NCI-H2081 treated with DMSO at 0.1 percent for 48 hours (cell line): ENCODE measurements around the gene ITIH1.
"Not testable (repeated sequence)": the region's sequence is repeated elsewhere in the genome, so short reads cannot be mapped to it uniquely, and the experiment has no call there.

Experiments used
- DNase-seq: peaks from one replicate; lab custom pipeline; 2025; lab: John Stamatoyannopoulos, UW

The ITIH1 gene

DNA sequence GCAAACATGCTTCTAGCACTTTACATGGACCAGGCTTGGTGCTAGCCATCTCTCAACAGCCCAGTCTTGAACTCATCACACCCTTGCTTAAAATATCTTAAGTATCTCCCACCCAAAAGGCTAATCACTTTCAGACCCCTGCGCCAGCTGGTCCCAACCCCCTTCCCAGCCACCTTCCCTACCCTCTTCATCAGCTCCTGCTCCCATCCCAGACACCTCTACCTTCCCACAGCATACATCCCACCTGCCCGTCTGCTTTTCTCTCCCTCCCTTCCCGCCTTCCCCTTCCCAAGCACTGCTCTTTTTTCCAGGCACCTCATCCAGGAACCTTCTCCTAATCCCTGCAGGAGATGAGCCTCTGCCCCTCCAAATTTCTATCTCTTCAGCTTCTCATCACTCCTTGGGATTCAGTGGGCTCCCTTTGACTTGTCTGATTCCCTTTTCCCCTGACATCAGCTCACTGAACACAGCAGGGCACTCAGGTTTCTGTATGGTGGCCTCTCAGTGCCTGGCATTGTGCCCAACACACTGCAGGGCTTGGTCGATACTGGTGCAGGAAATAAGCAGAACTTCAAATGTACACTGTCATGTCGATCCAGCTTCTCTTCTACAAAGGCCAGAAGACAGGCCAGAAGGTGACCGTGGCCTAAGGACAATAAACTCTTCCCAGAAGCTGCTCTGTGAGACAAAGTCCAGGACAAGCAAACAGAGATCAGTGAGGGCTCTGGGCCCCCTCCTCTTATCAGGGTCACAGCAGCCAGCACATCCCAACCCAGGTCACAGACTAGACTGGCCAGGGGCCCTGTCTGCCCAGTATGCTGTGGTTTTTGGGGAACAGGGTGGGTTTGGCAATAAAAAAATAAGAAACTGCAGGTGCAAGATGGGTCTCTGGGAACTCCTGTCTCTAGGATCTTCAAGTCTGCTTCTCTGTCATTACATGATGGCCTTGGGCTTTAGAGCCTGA is 2.2 kb upstream of the ITIH1 start:
- DNase-seq: no peak

- no peak for DNase-seq
Measured at GRCh38 chr3:52775877-52776276, 1.5 kb upstream of the ITIH1 start.

GRCh38 chr3:52776486-52776885 is 913 bp upstream of the ITIH1 start:
- not testable (repeated sequence) for DNase-seq

DNA sequence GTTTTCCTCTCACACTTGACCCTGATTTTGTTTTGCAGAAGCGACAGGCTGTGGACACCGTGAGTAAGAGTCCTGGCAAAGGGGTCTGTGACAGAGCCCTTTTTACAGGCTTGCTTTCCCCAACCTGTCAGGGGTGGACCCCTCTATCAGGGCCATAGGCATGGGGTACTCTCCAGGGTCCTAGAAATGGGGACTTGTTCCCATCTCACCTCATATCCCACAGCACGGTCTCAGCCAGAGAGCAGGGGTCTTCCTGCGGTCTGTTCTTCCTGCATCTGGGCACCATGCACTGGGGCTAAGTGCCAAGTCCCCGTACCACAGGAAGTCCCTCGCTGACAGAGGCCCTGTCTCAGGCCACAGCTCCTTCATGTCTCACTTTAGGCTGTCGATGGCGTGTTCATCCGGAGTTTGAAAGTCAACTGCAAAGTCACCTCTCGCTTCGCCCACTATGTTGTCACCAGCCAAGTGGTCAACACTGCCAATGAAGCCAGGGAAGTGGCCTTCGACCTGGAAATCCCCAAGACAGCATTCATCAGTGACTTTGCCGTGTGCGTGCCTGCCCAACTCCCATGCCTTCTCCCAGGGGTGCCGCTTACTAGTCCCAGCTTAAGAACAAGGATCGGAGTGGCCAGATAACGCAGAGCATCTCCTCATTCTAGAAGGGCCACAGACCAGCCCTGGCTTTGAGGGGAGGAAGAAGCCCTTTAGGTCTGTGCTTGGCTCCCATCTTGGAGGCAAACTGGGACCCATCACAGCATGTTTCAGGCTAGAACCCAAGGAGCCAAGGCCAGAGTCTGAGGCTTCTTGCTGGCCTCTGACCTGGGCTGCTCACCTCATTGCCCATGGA is 783 bp downstream of the ITIH1 start:
- no peak for DNase-seq

DNA sequence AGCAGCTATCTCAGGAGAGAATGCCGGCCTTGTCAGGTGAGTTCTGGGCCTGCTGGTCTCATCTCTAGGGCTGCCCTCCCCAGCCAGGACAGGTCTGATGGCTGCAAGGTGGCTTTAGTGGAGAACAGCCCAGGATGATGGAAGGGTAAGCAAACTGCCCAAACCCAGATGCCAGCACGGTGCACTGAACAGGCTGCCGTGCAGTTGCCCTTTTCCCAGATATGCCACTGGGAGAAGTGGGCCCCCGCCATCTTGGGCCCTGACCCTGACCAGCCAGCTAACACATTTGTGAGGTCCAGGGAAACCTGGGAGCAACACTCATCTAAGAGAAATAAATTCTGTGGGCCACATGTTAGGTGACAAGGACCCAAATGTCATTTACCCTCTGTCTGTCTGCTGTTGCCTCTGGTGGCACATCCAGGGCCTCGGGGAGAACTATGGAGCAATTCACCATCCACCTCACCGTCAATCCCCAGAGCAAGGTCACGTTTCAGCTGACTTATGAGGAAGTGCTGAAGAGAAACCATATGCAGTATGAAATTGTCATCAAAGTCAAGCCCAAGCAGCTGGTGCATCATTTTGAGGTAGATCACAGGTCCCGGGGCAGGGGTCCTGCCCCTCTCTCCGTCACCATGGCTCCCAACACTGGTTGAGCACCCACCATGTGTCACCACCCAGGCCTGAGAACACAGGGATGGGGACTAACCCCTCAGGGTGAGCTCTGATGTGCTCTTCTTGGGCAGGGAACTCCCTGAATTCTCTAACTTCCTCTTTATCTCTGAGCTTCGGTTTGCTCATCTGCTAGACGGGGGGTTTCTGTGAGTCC is 1.8 kb downstream of the ITIH1 start:
- no peak for DNase-seq

DNA sequence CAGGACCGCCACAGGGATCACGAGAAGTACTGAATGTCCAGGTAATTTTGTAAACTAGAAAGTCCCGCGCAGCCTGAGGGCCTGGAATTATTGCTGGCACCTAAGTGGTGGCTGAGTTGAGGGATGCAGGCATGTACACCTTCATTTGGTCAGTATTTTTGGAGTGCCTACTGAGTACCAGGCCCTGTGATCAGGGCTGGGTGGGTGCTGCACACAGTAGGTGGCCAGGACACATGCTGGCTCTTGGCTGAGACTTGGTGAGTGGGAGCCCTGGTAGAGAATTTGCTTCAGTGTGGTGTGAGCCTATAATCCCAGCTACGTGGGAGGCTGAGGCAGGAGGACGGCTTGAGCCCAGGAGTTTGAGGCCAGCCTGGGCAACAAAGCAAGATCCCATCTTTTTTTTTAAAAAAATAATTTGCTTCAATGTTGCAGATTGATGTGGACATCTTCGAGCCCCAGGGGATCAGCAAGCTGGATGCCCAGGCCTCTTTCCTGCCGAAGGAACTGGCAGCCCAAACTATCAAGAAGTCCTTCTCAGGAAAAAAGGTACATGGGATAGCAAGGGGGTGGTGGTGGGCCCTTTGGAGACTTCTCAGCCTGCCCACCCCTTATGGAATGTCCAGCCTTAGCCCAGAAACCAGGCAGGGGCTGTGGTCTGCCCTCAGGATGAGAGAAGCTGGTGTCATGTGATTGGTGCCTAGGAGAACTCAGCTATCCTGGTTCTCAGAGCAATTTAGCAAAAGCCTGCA is 2.6 kb downstream of the ITIH1 start:
- no peak for DNase-seq

DNA sequence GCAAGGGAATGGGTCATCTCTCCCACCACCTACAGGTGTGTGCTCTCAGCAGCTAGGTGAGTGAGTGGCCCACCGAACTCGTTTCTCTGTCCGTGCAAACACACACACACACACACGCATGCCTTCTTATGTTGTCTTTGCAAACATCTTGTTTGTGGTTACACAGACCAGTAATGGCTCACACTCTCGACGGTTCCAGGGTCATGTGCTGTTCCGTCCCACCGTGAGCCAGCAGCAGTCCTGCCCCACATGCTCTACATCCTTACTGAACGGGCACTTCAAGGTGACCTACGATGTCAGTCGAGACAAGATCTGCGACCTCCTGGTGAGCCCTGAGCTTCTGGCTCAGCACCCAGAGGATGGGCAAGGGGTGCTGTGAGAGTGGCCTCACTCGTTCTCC is 4.3 kb downstream of the ITIH1 start:
- DNase-seq: no peak

DNA sequence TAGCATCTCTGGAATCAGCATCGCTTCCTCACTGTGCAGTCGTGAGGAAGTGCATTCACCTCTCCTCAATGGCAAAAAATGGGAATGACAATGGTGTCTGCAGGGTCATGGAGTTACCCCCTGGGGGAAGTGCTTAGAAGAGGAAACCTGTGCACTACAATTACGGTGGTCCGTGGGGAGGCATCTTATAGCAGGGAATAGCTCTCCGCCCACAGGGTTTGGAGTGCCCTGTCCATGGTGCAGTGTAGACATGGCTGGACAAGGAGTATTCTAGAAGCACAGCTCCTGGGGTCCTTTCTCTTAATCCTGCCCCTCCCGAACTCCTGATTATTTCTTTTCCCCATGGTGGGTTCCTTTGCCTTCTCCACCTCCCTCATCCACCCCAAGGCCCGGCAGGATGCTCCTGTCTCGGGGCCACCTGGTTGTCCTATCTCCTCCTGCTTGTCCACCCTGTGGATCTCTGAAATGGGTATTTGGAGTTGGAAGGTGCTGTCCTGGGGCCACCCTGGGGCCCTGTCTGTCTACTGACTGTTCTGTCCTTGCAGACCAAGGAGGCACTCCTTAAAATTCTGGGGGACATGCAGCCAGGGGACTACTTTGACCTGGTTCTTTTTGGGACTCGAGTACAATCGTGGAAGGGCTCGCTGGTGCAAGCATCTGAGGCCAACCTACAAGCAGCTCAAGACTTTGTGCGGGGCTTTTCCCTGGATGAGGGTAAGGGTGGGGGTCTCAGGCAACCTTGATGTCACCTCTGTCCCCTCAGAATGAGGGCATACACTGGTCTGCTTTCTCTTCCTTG is 5.2 kb downstream of the ITIH1 start:
- no peak for DNase-seq

DNA sequence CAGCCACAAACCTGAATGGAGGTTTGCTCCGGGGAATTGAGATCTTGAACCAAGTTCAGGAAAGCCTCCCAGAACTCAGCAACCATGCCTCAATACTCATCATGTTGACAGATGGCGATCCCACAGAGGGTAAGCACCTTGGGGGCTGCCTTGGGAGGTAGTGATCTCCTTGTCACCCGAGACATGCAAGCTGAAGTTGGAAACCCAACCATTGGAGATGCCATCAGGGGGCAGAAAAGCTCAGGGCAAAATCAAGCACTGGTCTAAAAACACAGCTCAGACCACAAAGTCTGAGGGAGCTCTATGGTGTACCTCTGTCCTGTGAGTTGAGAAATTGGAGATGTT is 5.8 kb downstream of the ITIH1 start:
- DNase-seq: no peak

GRCh38 chr3:52784021-52784621 is 6.7 kb downstream of the ITIH1 start:
- no peak for DNase-seq

DNA sequence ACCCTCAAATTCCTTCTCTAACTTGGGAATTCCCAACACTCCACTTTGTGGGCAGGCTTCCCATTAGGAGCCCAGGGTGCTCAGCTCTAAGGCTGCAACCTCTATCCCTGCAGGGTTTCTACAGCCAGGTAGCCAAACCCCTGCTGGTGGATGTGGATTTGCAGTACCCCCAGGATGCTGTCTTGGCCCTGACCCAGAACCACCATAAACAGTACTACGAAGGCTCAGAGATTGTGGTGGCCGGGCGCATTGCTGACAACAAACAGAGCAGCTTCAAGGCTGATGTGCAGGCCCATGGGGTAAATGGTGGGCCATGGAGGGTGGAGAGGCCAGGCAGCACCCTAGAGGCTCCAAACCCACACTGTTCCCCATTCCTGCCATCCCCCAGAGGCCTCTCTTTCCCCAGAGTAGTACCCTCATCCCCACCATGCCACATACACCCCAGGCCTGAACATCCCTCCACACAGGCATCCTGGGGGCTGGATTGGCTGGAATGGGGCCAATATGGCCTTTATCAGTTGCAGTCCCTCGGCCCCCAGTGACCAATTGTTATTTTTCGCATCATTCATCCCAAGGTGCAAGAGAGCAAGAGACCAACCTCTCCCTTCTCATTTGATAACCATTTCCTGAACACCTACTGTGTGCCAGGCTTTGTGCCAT is 7.7 kb downstream of the ITIH1 start:
- DNase-seq: no peak

DNA sequence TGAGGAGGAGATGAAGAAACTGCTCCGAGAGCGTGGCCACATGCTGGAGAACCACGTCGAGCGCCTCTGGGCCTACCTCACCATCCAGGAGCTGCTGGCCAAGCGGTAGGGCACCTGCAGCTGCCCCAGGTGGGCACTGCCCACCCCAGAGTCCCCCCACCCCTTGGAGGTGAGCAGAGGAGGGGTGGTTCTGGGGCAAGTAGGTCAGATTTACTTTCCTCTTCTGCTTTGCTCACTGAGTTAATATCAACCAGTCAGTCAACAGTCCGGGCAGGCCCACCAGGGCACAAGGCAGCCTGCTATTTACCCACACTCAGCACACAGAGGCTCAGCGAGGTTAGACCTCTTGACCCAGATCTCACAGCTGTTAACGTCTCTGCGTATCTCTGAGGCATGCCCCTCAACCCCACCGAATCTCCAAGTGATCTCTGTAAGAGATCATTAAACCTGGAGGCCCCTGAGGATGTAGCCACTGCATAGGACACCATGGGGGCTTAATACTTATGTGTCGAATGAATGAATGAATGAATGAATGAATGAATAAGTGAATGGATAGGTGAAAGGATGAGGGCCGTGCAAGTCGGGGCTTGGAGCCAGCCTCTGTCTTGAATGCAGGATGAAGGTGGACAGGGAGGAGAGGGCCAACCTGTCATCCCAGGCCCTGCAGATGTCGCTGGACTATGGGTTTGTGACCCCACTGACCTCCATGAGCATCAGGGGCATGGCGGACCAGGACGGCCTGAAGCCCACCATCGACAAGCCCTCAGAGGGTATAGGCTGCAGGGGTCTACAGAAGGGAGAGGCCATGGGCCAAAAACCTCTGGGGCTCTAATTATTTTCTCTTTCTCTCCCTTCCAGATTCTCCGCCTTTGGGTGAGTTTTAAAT is 9.2 kb downstream of the ITIH1 start:
- DNase-seq: no peak

GRCh38 chr3:52787246-52787645 is 9.8 kb downstream of the ITIH1 start:
- no peak for DNase-seq

DNA sequence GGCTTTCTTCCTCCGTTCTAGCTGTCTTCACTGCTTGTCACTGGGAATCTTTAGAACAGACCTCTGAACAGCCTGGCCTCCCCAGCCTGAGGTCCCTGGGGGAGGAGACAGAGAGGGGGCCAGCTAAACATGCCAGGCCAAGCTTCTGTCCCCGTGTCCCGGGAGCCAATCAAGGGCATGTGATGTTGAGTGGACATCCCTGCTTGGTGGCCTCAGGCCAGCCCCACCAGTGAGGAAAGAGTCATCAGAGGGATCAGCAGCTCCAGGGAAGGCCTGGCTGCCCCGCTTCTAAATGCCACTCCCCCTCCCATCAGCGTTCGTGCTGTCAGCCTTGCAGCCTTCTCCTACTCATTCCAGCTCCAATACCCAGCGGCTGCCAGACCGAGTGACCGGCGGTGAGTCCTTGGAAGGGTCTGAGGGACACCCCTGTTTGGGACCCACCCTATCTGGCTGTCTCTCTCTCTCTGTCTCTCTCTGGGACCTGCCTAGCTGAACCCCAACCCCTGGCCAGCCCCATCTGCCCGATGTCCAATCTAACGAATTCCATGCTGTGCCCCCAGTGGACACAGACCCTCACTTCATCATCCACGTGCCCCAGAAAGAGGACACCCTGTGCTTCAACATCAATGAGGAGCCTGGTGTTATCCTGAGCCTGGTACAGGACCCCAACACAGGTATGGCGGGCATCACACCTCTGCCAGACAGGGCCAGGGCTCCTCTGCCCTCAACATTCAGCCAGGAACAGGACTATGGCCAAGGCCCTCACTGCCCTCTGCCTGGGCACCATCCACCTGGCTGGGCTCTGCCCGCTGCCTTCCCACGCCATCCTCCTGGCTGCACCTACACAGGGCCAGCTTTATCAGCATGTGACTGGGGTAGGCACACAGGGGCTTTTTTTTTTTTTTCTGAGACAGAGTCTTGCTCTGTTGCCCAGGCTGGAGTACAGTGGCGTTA is 10.6 kb downstream of the ITIH1 start:
- no peak for DNase-seq

- DNase-seq: no peak
Measured at GRCh38 chr3:52788890-52789745, 11.7 kb downstream of the ITIH1 start.

DNA sequence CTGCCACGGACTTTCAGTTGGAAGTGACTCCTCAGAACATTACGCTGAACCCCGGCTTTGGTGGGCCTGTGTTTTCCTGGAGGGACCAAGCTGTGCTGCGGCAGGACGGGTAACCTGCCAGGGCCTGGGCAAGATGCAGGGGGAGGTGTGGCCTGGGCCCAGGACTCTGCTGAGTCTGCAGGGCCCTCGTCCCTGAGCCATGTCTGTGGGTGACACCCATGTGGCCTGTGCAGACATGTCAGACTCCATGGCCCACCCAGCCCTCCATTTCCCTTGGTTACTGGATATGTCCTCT is 12.3 kb downstream of the ITIH1 start:
- no peak for DNase-seq

GRCh38 chr3:52790337-52790736 is 12.9 kb downstream of the ITIH1 start:
- DNase-seq: no peak
